Liver (tissue), 3 donors: ENCODE data around the gene PRKCSH.

Source experiments
- ATF3 ChIP-seq: IDR thresholded peaks from 2 replicates; pipeline ENCODE4 v1.6.1; 2016; ENCODE audit warnings: antibody characterized with exemption
- CTCF ChIP-seq: fragments of 150-350 bp; IDR thresholded peaks from 2 replicates; pipeline ENCODE4 v1.5.1; 2017; ENCODE audit warnings: improper control_type of control experiment, low read depth, low read length; ENCODE audit not compliant: missing input control
- MAX ChIP-seq: IDR thresholded peaks from 2 replicates; pipeline ENCODE4 v1.6.1; 2016; ENCODE audit warnings: antibody characterized with exemption
- donor health status: healthy.
- donor health status: healthy.

GRCh38 chr19:11405846-11406643, 29.4 kb upstream of the PRKCSH start:
- TF ChIP-seq MAX (no peak), ATF3 (no peak), CTCF (no peak)
